Measurements from ENCODE around the gene NUAK2.

DNA sequence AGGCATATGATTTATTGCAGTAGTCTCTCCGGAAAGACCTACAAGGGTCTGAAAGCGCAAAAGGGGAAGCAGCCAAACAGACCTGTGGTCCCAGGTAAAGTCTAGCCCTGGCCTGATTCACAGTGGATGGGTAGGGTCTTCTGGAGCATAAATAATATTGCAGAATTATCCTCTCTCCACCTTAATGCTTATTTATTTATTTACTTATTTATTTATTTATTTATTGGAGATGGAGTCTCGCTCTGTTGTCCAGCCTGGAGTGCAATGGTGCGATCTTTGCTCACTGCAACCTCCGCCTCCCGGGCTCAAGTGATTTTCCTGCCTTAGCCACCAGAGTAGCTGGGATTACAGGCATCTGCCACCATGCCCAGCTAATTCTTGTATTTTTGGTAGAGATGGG, 46.9 kb upstream of the NUAK2 start:
- TF ChIP-seq YY1 (IDR thresholded peaks at IDR 0.05; ENCODE audit: insufficient read depth, insufficient read length) (no peak), SUZ12 (IDR thresholded peaks at IDR 0.05; ENCODE audit: extremely low read depth, insufficient read depth, insufficient read length) (no peak), ZNF274 (IDR thresholded peaks at IDR 0.05; ENCODE audit: low read depth, low read length) (no peak)

All from NT2/D1 (cell line).